HG03097 (cell line): ENCODE measurements around the gene VKORC1.
A peak's percentile ranks its signal among the peaks of the same experiment; 100 is the strongest.

Source experiments
- ATAC-seq: cut with Tn5 transposase; IDR thresholded peaks from one replicate; pipeline ENCODE4 v1.9.1; 2021; ENCODE audit not compliant: unreplicated experiment, low FRiP score

The VKORC1 gene

DNA sequence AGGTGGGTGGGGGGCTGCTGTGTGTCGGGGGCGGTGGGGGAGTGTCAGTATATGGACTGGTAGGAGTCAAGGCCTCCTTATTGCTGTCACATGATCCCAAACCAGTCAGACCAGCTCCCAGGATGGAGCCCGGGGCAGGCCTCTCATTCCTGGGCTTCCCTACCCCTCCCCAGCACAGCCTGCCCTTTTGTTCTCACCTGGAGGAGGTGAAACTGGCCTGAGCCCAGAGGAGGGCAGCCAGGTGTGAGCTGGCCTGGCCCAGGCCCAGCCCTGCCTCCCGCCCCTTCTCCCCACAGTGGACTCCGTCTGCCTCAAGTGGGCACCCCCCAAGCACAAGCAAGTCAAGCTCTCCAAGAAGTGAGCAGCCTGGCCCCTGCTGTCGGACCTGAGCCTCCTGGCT is 36.3 kb upstream of the VKORC1 start:
- ATAC-seq = no peak

- no peak for ATAC-seq
Measured at GRCh38 chr16:31130336-31130891, 35.8 kb upstream of the VKORC1 start.

DNA sequence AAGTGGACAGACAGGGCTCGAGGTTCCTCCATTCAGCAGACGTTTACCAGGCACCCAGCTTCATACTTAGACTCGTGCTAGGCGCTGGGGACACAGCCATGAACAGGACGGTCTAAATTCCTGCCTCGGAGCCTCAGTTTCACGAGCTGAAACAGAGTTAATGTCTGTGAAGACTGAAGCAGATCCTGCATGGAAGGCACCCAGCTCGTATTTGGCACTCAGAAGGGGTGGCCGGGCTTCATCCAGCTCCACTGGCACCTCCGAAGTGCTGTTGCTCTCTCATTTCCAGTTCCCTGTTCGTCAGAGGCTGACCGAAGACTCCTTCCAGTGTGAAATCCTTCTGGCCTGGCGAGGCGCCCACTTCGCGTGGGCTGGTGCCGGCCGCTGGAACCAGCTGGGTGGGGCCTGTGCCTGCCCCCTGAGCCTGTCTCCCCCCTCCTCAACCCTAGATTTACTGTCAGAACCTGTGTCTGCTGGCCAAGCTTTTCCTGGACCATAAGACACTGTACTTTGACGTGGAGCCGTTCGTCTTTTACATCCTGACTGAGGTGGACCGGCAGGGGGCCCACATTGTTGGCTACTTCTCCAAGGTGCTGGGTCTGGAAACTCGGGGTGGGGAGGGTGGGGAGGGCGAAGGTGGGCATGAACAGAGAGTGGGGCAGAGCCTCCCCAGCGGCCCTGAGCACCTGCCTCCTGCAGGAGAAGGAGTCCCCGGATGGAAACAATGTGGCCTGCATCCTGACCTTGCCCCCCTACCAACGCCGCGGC is 35.2 kb upstream of the VKORC1 start:
- ATAC-seq = no peak

- no peak for ATAC-seq
Measured at GRCh38 chr16:31128711-31129567, 34.3 kb upstream of the VKORC1 start.

- no peak for ATAC-seq
Measured at GRCh38 chr16:31127182-31127581, 32.6 kb upstream of the VKORC1 start.

DNA sequence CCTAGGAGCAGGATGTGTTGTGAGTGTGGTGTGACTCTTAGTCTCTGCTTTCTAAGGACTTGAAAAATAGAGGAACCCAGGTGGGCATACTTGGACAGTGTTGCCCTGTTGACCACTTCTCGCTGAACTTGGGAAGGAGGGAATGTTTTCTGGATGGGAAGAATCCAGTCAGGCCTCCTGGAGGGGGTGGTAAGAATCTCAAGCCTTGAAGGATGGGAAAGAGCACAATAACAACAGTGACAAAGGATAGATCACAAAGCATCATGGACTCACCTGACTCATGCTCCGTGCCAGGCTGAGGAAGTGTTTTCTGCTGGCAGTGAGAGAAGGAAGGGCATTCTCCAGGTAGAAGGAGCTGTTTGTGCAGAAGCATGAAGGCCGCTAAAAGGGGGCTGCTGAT is 31.2 kb upstream of the VKORC1 start:
- ATAC-seq = no peak

DNA sequence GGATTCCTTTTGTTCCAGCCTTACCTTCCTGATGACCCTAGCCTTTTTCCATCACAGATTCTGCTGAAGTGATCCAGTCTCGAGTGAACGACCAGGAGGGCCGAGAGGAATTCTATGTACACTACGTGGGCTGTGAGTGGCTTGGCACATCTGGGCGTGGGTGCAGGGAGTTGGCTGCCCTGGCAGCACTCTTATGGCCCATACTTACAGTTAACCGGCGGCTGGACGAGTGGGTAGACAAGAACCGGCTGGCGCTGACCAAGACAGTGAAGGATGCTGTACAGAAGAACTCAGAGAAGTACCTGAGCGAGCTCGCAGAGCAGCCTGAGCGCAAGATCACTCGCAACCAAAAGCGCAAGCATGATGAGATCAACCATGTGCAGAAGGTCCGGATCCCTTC is 25.5 kb upstream of the VKORC1 start:
- ATAC-seq = no peak

- no peak for ATAC-seq
Measured at GRCh38 chr16:31118223-31119155, 23.9 kb upstream of the VKORC1 start.

DNA sequence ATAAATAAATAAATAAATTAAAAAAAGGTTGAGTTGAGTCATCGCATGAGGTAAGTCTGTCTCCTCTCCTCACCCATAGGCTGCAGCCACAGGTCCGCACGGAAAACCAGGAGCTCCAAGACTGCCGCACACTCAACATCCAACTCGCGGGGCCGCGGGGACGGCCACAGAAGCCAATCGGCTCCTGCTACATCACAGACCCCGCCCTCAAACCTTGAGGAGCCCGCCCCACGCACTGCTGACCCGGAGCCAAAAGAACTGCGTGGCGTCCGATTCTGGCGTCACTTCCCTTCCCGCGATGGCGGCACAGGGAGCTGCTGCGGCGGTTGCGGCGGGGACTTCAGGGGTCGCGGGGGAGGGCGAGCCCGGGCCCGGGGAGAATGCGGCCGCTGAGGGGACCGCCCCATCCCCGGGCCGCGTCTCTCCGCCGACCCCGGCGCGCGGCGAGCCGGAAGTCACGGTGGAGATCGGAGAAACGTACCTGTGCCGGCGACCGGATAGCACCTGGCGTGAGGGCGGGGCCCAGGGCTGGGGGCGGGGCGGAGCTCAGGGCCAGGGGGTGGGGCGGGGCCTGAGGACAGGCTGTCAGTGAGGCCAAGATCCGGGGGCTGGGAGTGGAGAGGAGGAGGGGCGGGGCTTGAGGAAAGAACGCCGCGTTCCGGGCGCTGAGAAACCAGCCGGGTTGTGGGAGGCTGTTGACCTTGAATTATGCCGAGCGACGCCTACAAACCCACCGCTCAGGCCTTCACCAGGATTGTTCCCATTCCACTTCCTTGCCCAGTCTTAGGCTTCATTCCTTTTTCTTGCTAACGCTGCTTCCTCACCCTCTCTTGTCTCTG is 23.0 kb upstream of the VKORC1 start, which contains the start of gene KAT8:
Gene KAT8 (plus strand): TSS at position 281 of the 839 bp plus-strand sequence. CDS start 18 bp downstream, at position 299.
- peak; percentile 84 for ATAC-seq

DNA sequence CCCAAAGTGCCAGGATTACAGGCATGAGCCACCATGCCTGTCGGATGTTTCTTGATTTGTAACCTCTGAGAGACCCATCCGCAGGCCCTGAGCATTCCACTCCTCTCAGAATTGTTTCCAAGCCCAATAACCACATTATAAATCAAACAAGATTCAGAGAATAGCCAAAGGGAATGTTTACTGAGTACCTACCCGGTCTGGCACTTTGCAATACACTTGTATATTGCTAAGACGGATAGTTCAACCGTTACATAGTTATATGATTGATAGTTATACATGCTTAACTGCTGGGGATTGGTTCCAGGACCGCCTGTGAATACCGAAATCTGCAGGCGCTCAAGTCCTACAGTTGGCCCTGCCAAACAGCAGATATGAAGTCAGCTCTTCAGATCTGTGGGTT is 19.9 kb upstream of the VKORC1 start:
- no peak for ATAC-seq

DNA sequence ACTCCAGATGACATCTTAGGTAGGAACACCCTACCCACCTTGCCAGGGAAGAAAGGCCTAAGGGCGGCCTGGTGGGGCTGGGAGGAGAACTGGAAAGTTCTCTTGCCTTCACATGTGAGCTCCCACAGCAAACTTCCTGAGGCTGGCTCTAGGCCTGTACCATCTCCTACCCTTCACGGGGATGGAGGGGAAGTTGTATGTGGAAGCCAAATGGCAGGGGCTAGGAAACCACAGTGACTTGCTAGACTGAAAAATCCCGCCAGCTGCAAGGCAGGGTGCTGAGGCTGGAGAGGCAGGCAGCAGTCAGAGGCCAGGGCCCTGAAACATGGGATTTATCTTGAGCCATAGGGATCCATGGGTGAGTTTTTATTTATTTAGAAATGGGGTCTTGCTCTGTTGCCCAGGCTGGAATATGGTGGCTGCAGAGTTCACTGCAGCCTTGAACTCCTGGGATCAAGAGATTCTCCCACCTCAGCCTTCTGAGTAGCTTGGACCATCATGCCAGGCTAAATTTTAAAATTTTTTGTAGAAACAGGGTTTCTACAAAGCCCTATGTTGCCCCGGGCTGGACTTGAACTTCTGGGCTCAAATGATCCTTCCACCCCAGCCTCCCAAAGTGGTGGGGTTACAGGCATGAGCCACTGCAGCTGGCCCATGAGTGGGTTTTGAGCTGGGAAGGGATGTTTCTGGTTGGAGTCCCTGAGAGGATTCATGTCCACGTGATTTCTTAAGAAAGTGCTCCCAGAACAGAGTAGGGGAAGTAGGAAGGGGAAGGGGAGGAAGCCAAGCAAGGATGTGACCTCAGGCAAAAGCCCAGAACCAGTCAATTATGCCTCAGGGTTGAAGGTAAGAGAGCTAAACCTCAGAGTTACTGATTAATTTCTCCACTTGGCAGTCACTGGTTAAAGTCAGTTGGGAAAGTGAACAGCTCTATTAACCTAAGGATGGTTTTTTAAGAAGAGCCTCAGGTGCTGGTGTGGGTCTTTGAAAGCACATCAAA is 18.8 kb upstream of the VKORC1 start:
- no peak for ATAC-seq

DNA sequence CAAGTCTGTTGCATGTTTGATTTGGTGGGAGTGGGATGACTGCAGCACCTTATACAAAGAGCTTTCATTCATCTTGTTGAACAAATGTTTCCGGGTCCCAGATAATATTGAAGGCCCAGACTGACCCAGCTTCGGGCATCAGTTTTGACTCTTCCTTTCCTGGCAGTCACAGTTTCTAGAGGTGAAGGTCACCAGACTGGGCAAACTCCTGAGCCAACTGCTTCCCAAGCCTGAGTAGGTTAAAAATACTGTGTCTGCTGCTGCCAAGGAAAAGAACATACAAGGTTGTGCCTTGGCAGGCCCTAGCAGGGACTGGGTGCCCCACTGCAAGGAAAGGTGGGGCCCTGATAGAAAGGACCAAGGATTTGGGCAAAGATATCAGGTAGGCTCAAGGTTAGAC is 18.1 kb upstream of the VKORC1 start:
- ATAC-seq = no peak

DNA sequence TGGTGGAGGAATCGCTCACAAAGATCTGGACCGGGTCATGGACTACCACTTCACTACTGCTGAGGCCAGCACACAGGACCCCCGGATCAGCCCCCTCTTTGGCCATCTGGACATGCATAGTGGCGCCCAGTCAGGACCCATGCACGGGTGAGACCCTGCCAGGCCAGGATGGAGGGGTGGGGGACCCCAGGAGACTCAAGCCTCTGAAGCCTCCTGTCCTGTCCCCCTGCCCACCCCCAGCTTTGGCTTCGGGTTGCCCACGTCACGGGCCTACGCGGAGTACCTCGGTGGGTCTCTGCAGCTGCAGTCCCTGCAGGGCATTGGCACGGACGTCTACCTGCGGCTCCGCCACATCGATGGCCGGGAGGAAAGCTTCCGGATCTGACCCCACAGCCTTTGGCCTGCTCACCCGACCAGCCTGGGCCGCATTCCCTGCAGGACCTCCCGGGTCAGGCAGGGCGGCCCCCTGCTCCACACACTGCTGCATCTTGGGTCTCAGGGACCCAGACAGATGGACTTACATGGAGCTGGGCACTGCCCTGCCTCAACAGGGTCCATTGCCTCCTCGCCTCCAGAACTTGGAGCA is 17.4 kb upstream of the VKORC1 start:
- ATAC-seq = no peak

- ATAC-seq = no peak
Measured at GRCh38 chr16:31110106-31111034, 15.8 kb upstream of the VKORC1 start.

- no peak for ATAC-seq
Measured at GRCh38 chr16:31109622-31110021, 15.0 kb upstream of the VKORC1 start.

- ATAC-seq = no peak
Measured at GRCh38 chr16:31108794-31109558, 14.4 kb upstream of the VKORC1 start.
